A673 (cell line): ENCODE measurements around the gene ADAD2.

Experiments used
- EZH2 ChIP-seq: fragments of 200-600 bp; sonication (generic); IDR thresholded peaks from 2 replicates; pipeline ENCODE4 v1.6.1; 2017; ENCODE audit warnings: borderline replicate concordance, low read depth, mild to moderate bottlenecking, mixed read lengths, antibody characterized with exemption, low read length; ENCODE audit not compliant: poor library complexity, severe bottlenecking
- TF ChIP-seq, protein P1 (sequence below): fragments of 300-800, 200-600 bp; sonication (generic); conservative IDR thresholded peaks from 2 replicates; pipeline ENCODE4 v1.5.1; 2017; ENCODE audit warnings: low read depth, mild to moderate bottlenecking, antibody characterized with exemption, low read length, moderate library complexity, mixed read lengths

GRCh38 chr16:84205976-84206691 lies 15.2 kb downstream of the ADAD2 start:
- TF ChIP-seq, protein P1, sequence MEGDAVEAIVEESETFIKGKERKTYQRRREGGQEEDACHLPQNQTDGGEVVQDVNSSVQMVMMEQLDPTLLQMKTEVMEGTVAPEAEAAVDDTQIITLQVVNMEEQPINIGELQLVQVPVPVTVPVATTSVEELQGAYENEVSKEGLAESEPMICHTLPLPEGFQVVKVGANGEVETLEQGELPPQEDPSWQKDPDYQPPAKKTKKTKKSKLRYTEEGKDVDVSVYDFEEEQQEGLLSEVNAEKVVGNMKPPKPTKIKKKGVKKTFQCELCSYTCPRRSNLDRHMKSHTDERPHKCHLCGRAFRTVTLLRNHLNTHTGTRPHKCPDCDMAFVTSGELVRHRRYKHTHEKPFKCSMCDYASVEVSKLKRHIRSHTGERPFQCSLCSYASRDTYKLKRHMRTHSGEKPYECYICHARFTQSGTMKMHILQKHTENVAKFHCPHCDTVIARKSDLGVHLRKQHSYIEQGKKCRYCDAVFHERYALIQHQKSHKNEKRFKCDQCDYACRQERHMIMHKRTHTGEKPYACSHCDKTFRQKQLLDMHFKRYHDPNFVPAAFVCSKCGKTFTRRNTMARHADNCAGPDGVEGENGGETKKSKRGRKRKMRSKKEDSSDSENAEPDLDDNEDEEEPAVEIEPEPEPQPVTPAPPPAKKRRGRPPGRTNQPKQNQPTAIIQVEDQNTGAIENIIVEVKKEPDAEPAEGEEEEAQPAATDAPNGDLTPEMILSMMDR, result no peak
- TF ChIP-seq EZH2, result no peak
